Stimulated activated CD4-positive, alpha-beta T cell treated with anti-CD3 and anti-CD28 coated beads, Interleukin-2, amount 100 ng/mL, for 4 hours (primary cell): ENCODE measurements around the gene UBE2S.
A peak's percentile ranks its signal among the peaks of the same experiment; 100 is the strongest.

Source experiments
- DNase-seq: peaks from one replicate; pipeline ENCODE4 v3.0.0-alpha.2; 2020; ENCODE audit warnings: low read depth

The UBE2S gene

DNA sequence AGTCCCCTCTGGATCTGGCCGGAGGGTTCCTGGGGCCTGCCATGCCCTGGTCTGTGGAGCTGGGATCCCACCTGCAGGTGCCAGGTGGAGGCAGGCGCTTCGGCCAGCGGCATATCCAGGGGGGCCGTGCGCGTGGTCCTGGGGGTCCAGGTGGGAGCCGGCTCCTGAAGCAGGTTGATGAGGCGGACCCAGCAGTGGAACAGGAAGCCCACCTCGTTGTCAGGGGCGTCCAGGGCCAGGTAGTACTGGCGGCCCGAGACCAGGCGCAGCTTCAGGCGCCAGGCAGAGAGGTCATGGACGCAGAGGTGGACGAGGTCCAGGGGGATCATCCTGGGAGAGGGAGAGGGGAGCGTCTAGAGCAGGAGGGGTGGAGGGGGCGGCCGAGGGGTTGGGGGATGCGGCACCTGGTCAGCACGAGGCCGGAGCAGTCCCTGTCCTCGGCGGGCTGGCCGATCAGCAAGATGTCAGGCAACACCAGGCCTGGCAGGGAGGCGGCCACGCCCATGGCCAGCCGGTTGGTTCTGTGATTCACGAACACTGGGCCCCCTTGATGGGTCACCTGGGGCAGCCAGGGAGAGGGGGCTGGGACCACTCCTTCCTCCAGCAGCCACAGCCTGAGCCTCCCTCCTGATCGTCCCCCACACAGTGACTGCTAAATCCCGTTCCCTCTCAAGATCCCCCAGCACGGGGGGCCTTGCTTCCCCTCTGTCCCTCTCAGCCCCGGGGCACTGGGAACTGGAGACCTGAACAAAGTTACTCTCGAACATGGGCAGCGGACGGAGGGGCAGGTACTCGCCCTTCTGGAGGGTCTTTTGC is 45.2 kb downstream of the UBE2S start:
- DNase-seq = no peak

DNA sequence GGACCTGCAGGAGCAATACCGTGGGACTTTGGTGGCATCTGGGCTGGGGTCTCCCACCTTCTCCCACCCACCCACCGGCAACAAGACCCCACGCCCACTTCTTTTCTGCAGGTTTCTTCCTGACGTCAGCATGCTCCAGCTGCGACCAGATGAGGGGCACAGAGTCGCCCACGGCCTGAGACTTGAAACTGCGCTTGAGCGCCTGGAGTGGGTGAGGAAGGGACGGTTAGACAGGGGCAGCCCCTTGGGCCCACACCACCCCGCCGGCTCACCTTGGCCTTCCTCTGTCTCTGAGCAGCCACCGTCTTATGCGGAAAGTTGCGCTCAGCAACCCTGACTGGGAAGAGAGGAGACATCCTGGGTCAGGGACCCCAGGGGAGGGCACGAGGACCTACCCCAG is 46.7 kb downstream of the UBE2S start:
- no peak for DNase-seq

GRCh38 chr19:55358943-55359908 is 48.4 kb downstream of the UBE2S start:
- no peak for DNase-seq

GRCh38 chr19:55358493-55358892 is 49.1 kb downstream of the UBE2S start:
- DNase-seq = no peak

DNA sequence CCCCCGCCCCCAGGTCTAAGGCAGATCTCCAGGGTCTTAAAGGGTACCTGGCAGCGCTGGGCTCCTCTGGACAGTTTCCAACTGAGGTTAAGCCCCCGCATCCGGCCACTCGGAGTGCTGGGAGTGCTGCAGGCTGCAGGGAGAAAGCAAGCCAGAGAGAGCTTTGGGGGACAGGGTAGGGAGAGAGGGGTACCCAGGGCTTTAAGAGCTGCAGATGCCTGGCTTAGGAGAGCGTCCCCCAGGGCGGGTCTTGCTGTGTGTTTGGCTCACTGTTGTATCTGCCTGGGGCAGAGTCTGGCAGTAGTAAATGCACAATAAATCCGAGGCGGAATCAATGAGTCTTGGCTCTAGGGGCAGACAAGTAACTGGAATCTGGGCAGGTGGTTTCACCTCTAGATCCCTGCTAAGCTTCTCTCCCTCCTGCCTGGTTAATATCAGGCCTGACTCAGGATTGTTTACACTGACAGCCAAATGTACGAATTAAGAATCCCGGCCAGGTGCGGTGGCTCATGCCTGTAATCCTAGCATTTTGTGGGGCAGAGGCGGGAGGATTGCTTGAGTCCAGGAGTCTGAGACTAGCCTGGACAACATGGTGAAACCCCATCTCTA is 52.3 kb downstream of the UBE2S start:
- DNase-seq = no peak

DNA sequence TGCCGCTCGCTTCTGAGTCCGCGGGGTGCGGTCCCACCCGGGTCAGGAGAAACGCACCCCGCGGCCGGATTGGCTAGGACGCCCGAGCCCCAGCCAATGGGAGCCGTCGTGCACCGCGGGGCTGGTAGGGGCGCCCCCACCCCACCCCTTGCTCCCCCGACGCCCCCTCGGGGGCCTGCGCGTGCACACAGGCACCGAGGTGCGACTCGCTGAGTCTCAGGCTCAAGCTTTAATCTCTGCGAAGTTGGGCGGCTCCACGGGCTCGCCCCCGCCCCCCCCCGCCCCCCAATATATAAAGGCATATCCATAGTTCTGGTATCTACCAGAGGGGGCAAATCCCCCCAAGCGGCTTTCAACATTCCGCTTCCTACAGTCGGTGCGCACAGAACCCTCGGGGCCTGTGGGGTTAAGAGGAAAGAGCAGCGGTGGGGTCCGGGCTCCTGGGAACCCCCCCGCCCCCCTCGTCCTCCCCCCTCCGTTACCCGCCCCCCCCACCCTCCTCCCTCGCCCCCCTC is 52.8 kb downstream of the UBE2S start, which contains the start of gene COX6B2:
Gene COX6B2, minus strand, starts transcription at position 22 of the 515 bp plus-strand sequence. CDS start 198 bp downstream, outside the sequence.
- DNase-seq = no peak

DNA sequence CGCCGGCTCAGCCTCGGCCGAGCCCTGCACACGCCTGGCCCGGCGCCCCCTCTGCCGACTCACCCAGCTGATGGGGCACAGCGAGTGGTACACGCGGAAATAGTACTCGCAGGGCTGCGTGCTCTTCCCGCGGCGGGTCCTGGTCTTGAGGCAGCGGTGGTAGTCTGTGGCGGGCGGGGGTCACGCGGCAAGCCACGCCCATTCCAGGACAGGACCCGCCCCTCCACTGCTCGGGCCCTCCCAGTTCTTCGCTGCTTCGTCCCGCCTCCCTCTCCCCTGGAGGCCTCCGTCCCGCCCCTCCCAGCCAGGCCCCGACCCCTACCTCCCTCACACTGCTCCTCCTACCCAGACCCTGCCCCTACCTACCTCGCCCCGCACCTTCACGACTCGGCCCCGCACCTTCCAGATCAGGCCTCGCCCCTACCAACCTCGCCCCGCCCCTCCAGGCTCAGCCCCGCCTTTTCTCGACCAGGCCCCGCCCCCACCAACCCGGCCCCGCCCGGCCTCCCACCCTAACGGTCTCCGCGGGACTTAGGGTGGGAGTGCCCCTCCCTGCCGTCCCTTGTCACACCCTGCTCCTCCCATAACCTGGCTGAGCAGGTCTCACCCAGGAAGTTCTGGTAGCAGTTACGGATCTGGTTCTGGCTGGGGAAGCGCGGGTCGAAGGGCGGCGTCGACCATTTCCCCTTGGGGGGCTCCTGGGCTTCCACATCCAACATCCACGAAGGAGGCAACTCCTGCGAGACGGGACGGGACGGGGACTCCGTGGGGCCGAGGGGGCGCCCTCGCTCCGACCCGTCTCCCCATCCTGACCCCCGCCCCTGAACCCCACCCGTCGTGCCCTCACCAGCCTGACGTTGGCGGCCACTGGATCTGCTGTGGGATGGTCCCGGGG is 53.5 kb downstream of the UBE2S start:
- peak; percentile 38 for DNase-seq

GRCh38 chr19:55353356-55353802 is 54.2 kb downstream of the UBE2S start:
- no peak for DNase-seq

GRCh38 chr19:55352549-55353145 is 54.9 kb downstream of the UBE2S start:
- DNase-seq = no peak

GRCh38 chr19:55352040-55352439 is 55.5 kb downstream of the UBE2S start:
- DNase-seq = no peak

GRCh38 chr19:55350620-55351315 is 56.8 kb downstream of the UBE2S start:
- no peak for DNase-seq
